Adipose tissue (tissue), 3 donors: ENCODE measurements around the gene DISP1. TPM values are rescaled to one million over a fixed set of nuclear protein-coding genes. Genes with fewer than 3 reads are reported as not detected.

Experiments used
- H3K27ac ChIP-seq: one replicate; pipeline ENCODE4 v1.5.1; 2013; ENCODE audit warnings: low read depth, low read length
- WGBS, 3 donors: extraction: QIAGEN DNeasy Blood & Tissue Kit; methylation state at CpG; one replicate each; pipeline ENCODE4 v1.1.7; 2013; 5-methylcytosine and 5-hydroxymethylcytosine counted together
- polyA plus RNA-seq, 3 donors: library from polyadenylated mRNA; stranded (reverse); fragments of 200-250 nt; gene quantifications; one replicate each; pipeline ENCODE4 v1.2.3, GENCODE V29; 2013
- donor health status: healthy with polysubstance abuse.
- donor health status: Bipolar disorder and iron deficiency.
- donor health status: healthy.

The DISP1 gene, protein sequence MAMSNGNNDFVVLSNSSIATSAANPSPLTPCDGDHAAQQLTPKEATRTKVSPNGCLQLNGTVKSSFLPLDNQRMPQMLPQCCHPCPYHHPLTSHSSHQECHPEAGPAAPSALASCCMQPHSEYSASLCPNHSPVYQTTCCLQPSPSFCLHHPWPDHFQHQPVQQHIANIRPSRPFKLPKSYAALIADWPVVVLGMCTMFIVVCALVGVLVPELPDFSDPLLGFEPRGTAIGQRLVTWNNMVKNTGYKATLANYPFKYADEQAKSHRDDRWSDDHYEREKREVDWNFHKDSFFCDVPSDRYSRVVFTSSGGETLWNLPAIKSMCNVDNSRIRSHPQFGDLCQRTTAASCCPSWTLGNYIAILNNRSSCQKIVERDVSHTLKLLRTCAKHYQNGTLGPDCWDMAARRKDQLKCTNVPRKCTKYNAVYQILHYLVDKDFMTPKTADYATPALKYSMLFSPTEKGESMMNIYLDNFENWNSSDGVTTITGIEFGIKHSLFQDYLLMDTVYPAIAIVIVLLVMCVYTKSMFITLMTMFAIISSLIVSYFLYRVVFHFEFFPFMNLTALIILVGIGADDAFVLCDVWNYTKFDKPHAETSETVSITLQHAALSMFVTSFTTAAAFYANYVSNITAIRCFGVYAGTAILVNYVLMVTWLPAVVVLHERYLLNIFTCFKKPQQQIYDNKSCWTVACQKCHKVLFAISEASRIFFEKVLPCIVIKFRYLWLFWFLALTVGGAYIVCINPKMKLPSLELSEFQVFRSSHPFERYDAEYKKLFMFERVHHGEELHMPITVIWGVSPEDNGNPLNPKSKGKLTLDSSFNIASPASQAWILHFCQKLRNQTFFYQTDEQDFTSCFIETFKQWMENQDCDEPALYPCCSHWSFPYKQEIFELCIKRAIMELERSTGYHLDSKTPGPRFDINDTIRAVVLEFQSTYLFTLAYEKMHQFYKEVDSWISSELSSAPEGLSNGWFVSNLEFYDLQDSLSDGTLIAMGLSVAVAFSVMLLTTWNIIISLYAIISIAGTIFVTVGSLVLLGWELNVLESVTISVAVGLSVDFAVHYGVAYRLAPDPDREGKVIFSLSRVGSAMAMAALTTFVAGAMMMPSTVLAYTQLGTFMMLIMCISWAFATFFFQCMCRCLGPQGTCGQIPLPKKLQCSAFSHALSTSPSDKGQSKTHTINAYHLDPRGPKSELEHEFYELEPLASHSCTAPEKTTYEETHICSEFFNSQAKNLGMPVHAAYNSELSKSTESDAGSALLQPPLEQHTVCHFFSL (N-terminal part only)
- 1 to 10 TPM; 1.5 to 1.9 (median 1.9) TPM for polyA plus RNA-seq

DNA sequence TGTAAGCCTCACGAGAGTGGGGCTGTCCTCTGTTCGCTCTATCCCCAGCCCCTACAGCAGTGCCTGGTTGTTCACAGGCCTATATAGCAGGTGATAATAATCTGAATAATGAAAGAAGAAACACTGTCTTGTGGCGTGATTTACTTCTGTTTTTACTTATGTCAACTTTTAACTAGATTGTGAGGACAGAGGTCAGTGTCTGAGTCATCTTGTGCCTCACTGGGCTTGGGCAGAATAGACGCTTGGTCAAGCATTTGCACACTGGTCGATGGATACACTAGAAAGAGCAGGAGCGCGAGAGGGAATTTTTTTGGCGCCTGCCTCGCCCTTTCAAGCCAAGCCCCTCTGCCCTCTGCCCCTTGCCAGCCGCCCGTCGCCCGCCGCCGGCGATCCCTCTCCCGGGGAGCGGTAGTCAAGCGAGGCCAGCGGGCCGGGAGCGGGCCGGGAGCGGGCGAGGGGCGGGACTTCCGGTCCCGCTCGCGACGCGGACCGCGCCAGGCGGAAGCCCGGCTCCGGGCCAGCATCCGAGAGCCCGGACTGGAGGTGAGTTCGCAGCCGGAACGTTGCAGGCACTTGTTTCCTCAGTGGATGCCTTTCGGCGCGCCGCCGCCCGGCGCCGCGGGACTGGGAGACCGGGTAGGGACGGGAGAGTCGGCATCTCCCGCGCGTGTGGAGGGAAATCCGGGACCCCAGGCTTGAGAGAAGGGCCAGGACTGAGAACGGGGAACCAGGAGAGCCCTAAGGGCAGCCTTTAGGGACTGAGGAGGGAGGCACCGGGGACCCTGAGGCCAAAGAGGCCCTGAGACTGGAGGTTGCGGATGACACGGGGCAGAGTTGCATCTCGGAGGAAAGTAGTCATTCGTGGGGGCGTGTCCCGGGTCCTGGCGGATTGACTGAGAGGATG lies at the start of gene DISP1:
TSS of gene DISP1 (plus strand) at position 504 of the 904 bp plus-strand sequence. CDS start 127,785 bp downstream, outside the sequence.
- H3K27ac ChIP-seq: peak within 1 kb of the TSS; percentile 30
- WGBS, 3 donors: 2 to 3% (median 2%) methylated on average over 64 to 66 of the region's 67 CpGs

GRCh38 chr1:222767152-222767571 lies 47.7 kb upstream of the DISP1 start:
- WGBS, 3 donors: 78 to 86% (median 84%) methylated on average over 5 of the region's 5 CpGs
- no peak overlapping the region for H3K27ac ChIP-seq

DNA sequence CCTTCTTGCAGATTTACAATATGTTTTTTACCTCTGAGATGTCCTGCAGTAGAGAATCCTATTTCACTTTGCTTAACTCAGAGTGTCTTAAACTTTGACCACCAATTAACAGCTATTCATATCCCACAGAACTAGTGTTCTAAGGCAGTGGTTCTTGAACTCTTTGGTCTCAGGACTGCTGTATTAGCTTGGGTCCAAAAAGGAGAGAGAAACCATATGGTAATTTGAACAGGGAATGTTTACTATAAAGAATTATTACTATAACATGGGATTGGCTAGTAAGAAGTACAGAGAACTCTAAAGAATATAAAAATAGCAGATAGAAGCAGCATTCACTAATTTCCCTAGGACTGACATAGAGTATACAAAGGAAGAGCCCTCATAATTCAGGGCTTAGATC lies 46.2 kb upstream of the DISP1 start:
- H3K27ac ChIP-seq: no peak overlapping the region

- H3K27ac ChIP-seq: no peak overlapping the region
- 75 to 87% (median 76%) methylated on average over 1 of the region's 1 CpG for WGBS, 3 donors
Observed at GRCh38 chr1:222769181-222769580, 45.7 kb upstream of the DISP1 start.

DNA sequence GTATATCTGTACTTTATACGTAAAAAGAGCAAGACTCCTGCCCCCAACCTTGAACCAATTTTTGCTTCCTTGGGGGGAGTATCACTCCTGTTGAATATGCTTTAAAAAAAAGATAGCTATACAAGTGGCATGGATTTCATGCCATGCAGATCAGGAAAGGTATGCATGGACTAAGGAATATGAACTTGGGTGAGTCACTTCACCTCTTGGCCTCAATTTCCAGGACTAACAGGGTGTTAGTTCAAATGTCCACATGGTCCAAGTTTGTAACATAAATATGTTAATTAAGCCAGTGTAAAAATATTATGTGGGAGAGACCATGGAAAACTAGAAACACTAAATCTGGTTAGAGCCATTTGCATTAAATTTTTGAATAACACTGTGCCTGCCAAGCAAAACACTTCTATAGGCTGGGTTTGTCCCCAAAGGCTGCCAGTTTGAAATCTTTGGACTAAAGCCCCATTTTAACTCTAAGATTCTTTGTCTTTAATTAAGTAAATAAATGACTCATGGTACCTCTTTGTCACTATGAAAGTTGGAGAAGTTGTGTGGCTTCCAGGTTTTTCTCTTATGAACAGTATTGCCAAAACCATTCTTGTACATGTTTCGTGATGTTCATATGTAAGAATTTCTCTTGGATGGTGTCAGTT lies 44.7 kb upstream of the DISP1 start:
- H3K27ac ChIP-seq: no peak overlapping the region
- 90% methylated on average over 2 of the region's 2 CpGs for WGBS, 3 donors

GRCh38 chr1:222772996-222773379 lies 41.9 kb upstream of the DISP1 start:
- 45 to 80% (median 51%) methylated on average over 4 of the region's 4 CpGs for WGBS, 3 donors
- H3K27ac ChIP-seq: no peak overlapping the region

- H3K27ac ChIP-seq: no peak overlapping the region
- WGBS, 3 donors: 89 to 98% (median 96%) methylated on average over 1 of the region's 1 CpG
Observed at GRCh38 chr1:222777463-222777862, 37.4 kb upstream of the DISP1 start.

GRCh38 chr1:222777977-222778376 lies 36.9 kb upstream of the DISP1 start:
- H3K27ac ChIP-seq: no peak overlapping the region
- 43 to 47% (median 43%) methylated on average over 2 of the region's 2 CpGs for WGBS, 3 donors

DNA sequence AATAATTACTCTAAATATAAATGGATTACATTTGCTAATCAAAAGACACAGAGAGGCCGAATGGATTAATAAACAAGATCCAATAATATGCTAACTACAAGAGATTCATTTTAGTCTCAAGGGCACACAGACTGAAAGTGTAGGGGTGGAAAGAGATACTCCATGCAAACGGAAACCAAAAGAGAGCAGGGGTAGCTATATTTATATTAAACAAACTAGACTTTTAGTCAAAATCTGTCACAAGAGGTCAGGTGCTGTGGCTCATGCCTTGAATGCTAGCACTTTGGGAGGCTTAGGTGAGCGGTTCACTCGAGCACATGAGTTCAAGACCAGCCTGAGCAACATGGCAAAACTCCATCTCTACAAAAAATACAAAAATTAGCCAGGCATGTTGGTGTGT lies 33.6 kb upstream of the DISP1 start:
- WGBS, 3 donors: 65 to 74% (median 69%) methylated on average over 4 of the region's 4 CpGs
- H3K27ac ChIP-seq: no peak overlapping the region

- H3K27ac ChIP-seq: no peak overlapping the region
Observed at GRCh38 chr1:222783051-222783450, 31.8 kb upstream of the DISP1 start.

DNA sequence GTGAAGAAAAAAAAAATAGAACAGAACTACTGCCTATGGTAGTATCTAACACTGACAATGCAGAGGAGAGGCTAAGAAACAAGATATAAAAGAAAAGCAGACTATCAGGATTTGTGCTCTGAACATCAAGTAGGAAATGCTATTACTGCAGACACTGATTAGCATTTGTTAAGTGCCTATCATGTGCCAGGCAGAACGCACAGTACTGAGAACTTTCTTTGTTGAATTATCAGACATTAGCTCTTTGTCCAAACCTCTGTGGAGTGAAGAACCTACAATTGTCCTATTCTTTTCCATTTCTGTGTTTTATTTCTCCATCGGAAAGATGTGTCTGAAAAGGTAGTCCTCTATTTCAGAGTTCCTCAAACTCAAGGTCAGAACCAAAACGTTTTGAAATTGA lies 30.5 kb upstream of the DISP1 start:
- WGBS, 3 donors: 28 to 51% (median 48%) methylated on average over 3 of the region's 3 CpGs
- H3K27ac ChIP-seq: no peak overlapping the region

DNA sequence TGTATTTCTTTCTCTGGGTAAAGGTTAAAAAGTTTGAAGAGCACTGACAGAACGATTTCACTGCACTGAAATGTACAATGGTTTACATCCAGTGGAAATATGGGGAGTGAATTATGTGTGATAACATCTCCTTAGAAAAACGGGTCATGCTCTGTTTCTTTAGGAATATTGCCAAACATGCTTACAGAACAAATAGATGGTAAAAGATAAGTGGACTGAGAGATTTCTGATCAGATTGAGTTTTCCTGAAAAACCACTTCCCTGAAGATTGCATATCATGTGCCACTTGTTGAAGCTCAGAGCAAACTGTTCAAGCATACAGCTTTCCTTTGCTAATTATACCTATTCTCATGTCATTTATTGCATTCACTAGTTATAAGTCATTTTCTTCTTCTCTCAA lies 29.9 kb upstream of the DISP1 start:
- no peak overlapping the region for H3K27ac ChIP-seq
- 6 to 13% (median 8%) methylated on average over 2 of the region's 2 CpGs for WGBS, 3 donors

DNA sequence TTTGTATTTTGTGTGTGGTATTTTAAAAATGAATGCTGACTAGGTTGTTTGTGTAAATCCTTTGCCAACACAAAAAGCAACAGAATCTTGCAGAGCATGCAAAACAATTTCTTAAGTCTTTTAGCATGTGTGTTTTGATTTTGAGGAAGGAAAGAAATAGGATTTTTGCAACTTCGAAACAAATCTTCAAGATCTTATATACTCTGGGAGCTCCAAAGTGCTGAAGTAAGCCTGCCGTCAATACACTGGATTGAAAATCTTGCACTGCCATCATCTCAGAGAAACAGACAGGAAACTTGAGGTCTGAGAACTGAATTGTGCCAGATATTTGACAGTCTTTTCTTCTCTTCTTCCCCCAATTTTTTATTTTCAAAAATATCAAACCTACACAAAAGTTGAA lies 29.3 kb upstream of the DISP1 start:
- whole genome bisulfite sequencing, 3 donors: 38 to 82% (median 39%) methylated on average over 2 of the region's 2 CpGs
- no peak overlapping the region for H3K27ac ChIP-seq

DNA sequence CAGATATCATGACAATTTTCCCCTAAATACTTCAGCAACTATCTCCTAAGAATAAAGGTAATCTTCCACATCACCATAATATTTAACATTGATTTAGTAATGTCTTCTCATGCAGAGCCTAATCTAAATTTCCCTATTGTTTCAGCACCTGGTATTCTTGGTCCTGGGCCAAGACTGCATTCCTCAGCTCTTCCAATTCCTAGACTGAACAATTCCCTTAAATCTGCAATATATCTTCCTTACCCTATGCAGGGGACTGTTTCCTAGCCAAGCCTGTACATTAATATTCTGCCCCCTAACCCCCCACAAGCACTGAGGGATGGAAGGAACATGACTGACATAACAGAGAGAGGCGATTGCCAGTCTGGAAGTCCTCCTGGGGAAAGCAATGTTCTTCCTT lies 28.7 kb upstream of the DISP1 start:
- no peak overlapping the region for H3K27ac ChIP-seq
- WGBS, 3 donors: 40 to 68% (median 53%) methylated on average over 1 of the region's 1 CpG

DNA sequence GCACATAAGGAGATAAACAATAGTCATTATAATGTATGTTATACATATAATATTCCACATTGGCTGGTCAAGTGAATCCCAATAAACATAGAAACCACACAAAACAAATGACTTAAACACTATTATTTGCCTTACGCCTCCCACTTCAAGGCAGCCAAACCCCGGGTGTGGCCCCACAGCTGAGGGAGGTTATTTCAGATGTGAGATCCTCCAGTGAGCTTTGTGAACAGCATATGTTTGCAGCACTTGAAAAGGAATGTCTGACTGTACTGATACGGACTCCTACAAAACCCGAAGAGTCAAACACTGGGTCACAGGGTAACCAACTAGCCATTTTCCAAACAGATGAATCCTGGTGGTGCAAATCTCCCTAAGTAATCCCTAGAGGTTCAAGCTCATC lies 27.1 kb upstream of the DISP1 start:
- WGBS, 3 donors: 55 to 82% (median 68%) methylated on average over 4 of the region's 4 CpGs
- H3K27ac ChIP-seq: no peak overlapping the region

DNA sequence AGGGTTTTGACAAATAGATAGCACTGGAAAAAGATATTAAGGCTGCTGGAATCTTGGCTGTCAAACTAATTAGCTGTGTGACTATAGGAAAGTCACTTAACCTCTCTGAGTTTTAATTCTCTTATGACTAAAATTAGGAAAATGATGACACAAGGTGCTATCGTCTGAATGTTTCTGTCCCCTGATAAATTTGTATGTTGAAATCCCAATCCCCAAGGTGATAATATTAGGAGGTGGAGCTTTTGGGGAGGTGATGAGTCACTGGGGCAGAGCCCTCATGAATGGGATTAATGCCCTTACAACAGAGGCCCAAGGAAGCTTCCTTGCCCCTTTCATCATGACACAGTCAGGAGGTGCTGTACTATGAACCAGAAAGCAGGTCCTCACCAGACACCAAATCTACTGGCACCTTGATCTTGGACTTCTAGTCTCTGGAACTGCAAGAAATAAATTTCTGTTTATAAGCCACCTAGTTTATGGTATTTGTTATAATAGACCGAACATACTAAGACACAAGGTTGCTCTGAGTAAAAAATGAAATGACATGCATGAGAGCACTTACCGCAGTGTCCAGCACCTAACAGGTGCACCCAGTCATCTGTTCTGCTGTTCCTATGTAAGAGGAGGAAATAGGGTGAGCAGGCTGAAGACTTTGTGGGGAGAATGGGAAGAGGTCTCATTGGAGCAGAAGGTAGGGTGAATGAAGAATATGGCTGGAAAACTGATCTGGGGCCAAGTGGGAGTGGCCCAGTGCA lies 26.3 kb upstream of the DISP1 start:
- WGBS, 3 donors: 76 to 79% (median 77%) methylated on average over 3 of the region's 3 CpGs
- H3K27ac ChIP-seq: no peak overlapping the region

- no peak overlapping the region for H3K27ac ChIP-seq
- 71 to 80% (median 77%) methylated on average over 2 of the region's 2 CpGs for WGBS, 3 donors
Observed at GRCh38 chr1:222790115-222790514, 24.7 kb upstream of the DISP1 start.
